Measurements from ENCODE around the gene LSMEM2. TPM values are rescaled to one million over a fixed set of nuclear protein-coding genes. Genes with fewer than 3 reads are reported as not detected.
"Not testable (repeated sequence)": the region's sequence is repeated elsewhere in the genome, so short reads cannot be mapped to it uniquely, and the experiment has no call there.

The LSMEM2 gene
- total RNA-seq, 4 donors from 2014 or later: 0.30 TPM; not detected in 3

GRCh38 chr3:50242381-50242770 is 36.5 kb upstream of the LSMEM2 start:
- H3K4me1 ChIP-seq: peaks cover 99% of the 10 kb centered on the region
- H3K4me3 ChIP-seq: no peak overlapping the region
- H3K27ac ChIP-seq: peak overlapping the region; percentile 79
- H3K36me3 ChIP-seq: peaks cover 9% of the 10 kb centered on the region
- 28% methylated on average over 3 of the region's 3 CpGs for WGBS
- TF ChIP-seq POLR2AphosphoS5 (IDR thresholded peaks at IDR 0.05): no peak
- no peak for TF ChIP-seq CTCF (IDR thresholded peaks at IDR 0.05)
- TF ChIP-seq EP300 (IDR thresholded peaks at IDR 0.05): no peak
- no peak for TF ChIP-seq POLR2A (IDR thresholded peaks at IDR 0.05)
- H3K27me3 ChIP-seq: no peaks in the 10 kb centered on the region
- no peak for DNase-seq (ENCODE audit: low spot score in 2 of 2)
- no peaks in the 10 kb centered on the region for H3K9me3 ChIP-seq

- WGBS: 33% methylated on average over 12 of the region's 14 CpGs
- no peak for DNase-seq (ENCODE audit: low spot score in 2 of 2)
- TF ChIP-seq EP300 (IDR thresholded peaks at IDR 0.05) (no peak), POLR2AphosphoS5 (IDR thresholded peaks at IDR 0.05) (peak in 1 of 3 donors; percentile 8)
Measured at GRCh38 chr3:50242851-50243542, 35.9 kb upstream of the LSMEM2 start.

GRCh38 chr3:50243543-50243895 is 35.4 kb upstream of the LSMEM2 start:
- Histone ChIP-seq H3K27ac (peak overlapping the region; percentile 79), H3K4me3 (peak overlapping the region; percentile 19), H3K4me1 (peaks cover 99% of the 10 kb centered on the region), H3K27me3 (no peaks in the 10 kb centered on the region), H3K36me3 (peaks cover 9% of the 10 kb centered on the region), H3K9me3 (no peaks in the 10 kb centered on the region)
- TF ChIP-seq EP300 (IDR thresholded peaks at IDR 0.05) (no peak), CTCF (IDR thresholded peaks at IDR 0.05) (no peak), POLR2AphosphoS5 (IDR thresholded peaks at IDR 0.05) (no peak), POLR2A (IDR thresholded peaks at IDR 0.05) (no peak)
- WGBS: 66% methylated on average over 4 of the region's 4 CpGs
- DNase-seq (ENCODE audit: low spot score in 2 of 2): no peak

More at GRCh38 chr3:50242851-50243542, 35.9 kb upstream of the LSMEM2 start:
- peak overlapping the region; percentile 79 for H3K27ac ChIP-seq
- H3K36me3 ChIP-seq: peaks cover 9% of the 10 kb centered on the region
- H3K9me3 ChIP-seq: no peaks in the 10 kb centered on the region
- peak overlapping the region; percentile 19 for H3K4me3 ChIP-seq
- no peaks in the 10 kb centered on the region for H3K27me3 ChIP-seq
- peaks cover 99% of the 10 kb centered on the region for H3K4me1 ChIP-seq

- not testable (repeated sequence) for DNase-seq (ENCODE audit: low spot score in 2 of 2); H3K27me3 ChIP-seq; H3K36me3 ChIP-seq; H3K4me3 ChIP-seq; H3K9me3 ChIP-seq
- Histone ChIP-seq H3K4me1 (peaks cover 99% of the 10 kb centered on the region), H3K27ac (peak overlapping the region; percentile 76)
- 63% methylated on average over 6 of the region's 6 CpGs for WGBS
Measured at GRCh38 chr3:50244813-50245212, 34.1 kb upstream of the LSMEM2 start.

GRCh38 chr3:50245251-50245745 is 33.6 kb upstream of the LSMEM2 start:
- WGBS: 73% methylated on average over 4 of the region's 16 CpGs
- H3K9me3 ChIP-seq: no peaks in the 10 kb centered on the region
- no peaks in the 10 kb centered on the region for H3K27me3 ChIP-seq
- peak overlapping the region; percentile 40 for H3K4me3 ChIP-seq
- H3K27ac ChIP-seq: peak overlapping the region; percentile 76
- H3K4me1 ChIP-seq: peaks cover 99% of the 10 kb centered on the region
- TF ChIP-seq CTCF (IDR thresholded peaks at IDR 0.05): no peak
- no peak for TF ChIP-seq POLR2A (IDR thresholded peaks at IDR 0.05)
- TF ChIP-seq POLR2AphosphoS5 (IDR thresholded peaks at IDR 0.05): no peak
- no peak for TF ChIP-seq EP300 (IDR thresholded peaks at IDR 0.05)
- DNase-seq (ENCODE audit: low spot score in 2 of 2): no peak
- peaks cover 3% of the 10 kb centered on the region for H3K36me3 ChIP-seq

- DNase-seq (ENCODE audit: low spot score in 2 of 2): peak; percentile 96 to 97
- Histone ChIP-seq H3K27me3 (no peaks in the 10 kb centered on the region), H3K9me3 (no peaks in the 10 kb centered on the region), H3K4me3 (peak overlapping the region; percentile 40), H3K27ac (peak overlapping the region; percentile 76), H3K4me1 (peaks cover 99% of the 10 kb centered on the region), H3K36me3 (peaks cover 3% of the 10 kb centered on the region)
- peak in 2 of 3 donors; percentile 32 to 74 for TF ChIP-seq POLR2AphosphoS5 (IDR thresholded peaks at IDR 0.05)
- TF ChIP-seq POLR2A (IDR thresholded peaks at IDR 0.05): no peak
- TF ChIP-seq CTCF (IDR thresholded peaks at IDR 0.05): peak; percentile 94 to 98
- WGBS: 0% methylated on average over 7 of the region's 25 CpGs
Measured at GRCh38 chr3:50245831-50246516, 32.9 kb upstream of the LSMEM2 start.
